HEK293 (cell line): ENCODE data around the gene ADAM17.
A peak's percentile ranks its signal among the peaks of the same experiment; 100 is the strongest.
"Not testable (repeated sequence)": the region's sequence is repeated elsewhere in the genome, so short reads cannot be mapped to it uniquely, and the experiment has no call there.

Experiments used
- CTCF ChIA-PET: fragments of 350-600 bp; formaldehyde crosslinking; extraction: SDS; loops from one replicate; lab custom pipeline; 2021; ENCODE audit warnings: antibody characterized with exemption; lab: Yijun Ruan, JAX
- POLR2A ChIA-PET: fragments of 300-600 bp; formaldehyde crosslinking; extraction: SDS; loops from one replicate; lab custom pipeline; 2020; ENCODE audit warnings: antibody characterized with exemption, inconsistent platforms; lab: Yijun Ruan, JAX
- H3K27ac ChIP-seq: fragments of 200-500 bp; sonication (Bioruptor generic); 2 replicates; pipeline ENCODE4 v1.5.1; 2014; ENCODE audit warnings: low read depth, low read length, control low read depth, inconsistent platforms; ENCODE audit errors: extremely low read depth
- H3K36me3 ChIP-seq, 2 experiments: fragments of 200-500 bp in 1 of 2; sonication (Bioruptor generic) in 1 of 2; 1 replicate in 1 of 2; 2 replicates in 1 of 2; pipeline ENCODE4 v1.5.1; 2014 to 2017; ENCODE audit warnings: inconsistent platforms in 2 of 2, low read length in 2 of 2; ENCODE audit not compliant: control insufficient read depth in 2 of 2, insufficient read depth in 1 of 2
- H3K4me1 ChIP-seq: fragments of 200-500 bp; sonication (Bioruptor generic); 2 replicates; pipeline ENCODE4 v1.5.1; 2014; ENCODE audit warnings: mild to moderate bottlenecking, low read length, inconsistent platforms; ENCODE audit not compliant: control insufficient read depth, insufficient read depth
- H3K4me3 ChIP-seq: 2 replicates; pipeline ENCODE4 v1.5.1; 2011; ENCODE audit warnings: low read depth, mild to moderate bottlenecking, control low read depth, low read length, moderate library complexity
- H3K9me3 ChIP-seq: fragments of 200-500 bp; sonication (Bioruptor generic); 2 replicates; pipeline ENCODE4 v1.5.1; 2014; ENCODE audit warnings: low read depth, low read length, inconsistent platforms; ENCODE audit not compliant: control insufficient read depth, insufficient read depth
- OSR2 ChIP-seq: fragments of 450-650 bp; formaldehyde crosslinking; IDR thresholded peaks from 2 replicates; pipeline ENCODE4 v1.5.1; 2016; ENCODE audit warnings: missing biosample characterization, missing genetic modification characterization
- PRDM1 ChIP-seq: fragments of 450-650 bp; formaldehyde crosslinking; IDR thresholded peaks from 2 replicates; pipeline ENCODE4; 2016; ENCODE audit warnings: missing biosample characterization, missing genetic modification characterization
- REPIN1 ChIP-seq: fragments of 450-650 bp; formaldehyde crosslinking; IDR thresholded peaks from 2 replicates; pipeline ENCODE4 v1.5.1; 2017; ENCODE audit warnings: missing biosample characterization, missing genetic modification characterization, low read depth
- SP3 ChIP-seq: fragments of 450-650 bp; formaldehyde crosslinking; IDR thresholded peaks from 2 replicates; pipeline ENCODE4 v1.5.1; 2016; ENCODE audit warnings: missing biosample characterization, missing genetic modification characterization
- ZEB2 ChIP-seq: fragments of 450-650 bp; formaldehyde crosslinking; IDR thresholded peaks from 2 replicates; pipeline ENCODE4 v1.5.1; 2016; ENCODE audit warnings: missing biosample characterization, missing genetic modification characterization
- ZFHX2 ChIP-seq: fragments of 450-650 bp; formaldehyde crosslinking; conservative IDR thresholded peaks from 2 replicates; pipeline ENCODE4 v1.5.1; 2016; ENCODE audit warnings: missing biosample characterization, missing genetic modification characterization
- ZNF132 ChIP-seq: fragments of 450-650 bp; formaldehyde crosslinking; IDR thresholded peaks from 2 replicates; pipeline ENCODE4 v1.5.1; 2017; ENCODE audit warnings: missing biosample characterization, missing genetic modification characterization, borderline replicate concordance
- ZNF354C ChIP-seq: fragments of 450-650 bp; formaldehyde crosslinking; IDR thresholded peaks from 2 replicates; pipeline ENCODE4 v1.5.1; 2016; ENCODE audit warnings: missing biosample characterization, missing genetic modification characterization, low read depth, borderline replicate concordance
- ZNF366 ChIP-seq: fragments of 450-650 bp; formaldehyde crosslinking; conservative IDR thresholded peaks from 2 replicates; pipeline ENCODE4 v1.5.1; 2016; ENCODE audit warnings: missing biosample characterization, missing genetic modification characterization
- ZNF629 ChIP-seq: fragments of 450-650 bp; formaldehyde crosslinking; IDR thresholded peaks from 2 replicates; pipeline ENCODE4 v1.5.1; 2017; ENCODE audit warnings: missing biosample characterization, missing genetic modification characterization
- ZNF777 ChIP-seq: fragments of 450-650 bp; formaldehyde crosslinking; IDR thresholded peaks from 2 replicates; pipeline ENCODE4 v1.5.1; 2017; ENCODE audit warnings: missing biosample characterization, missing genetic modification characterization, borderline replicate concordance
- TF ChIP-seq, protein P1 (sequence below): fragments of 450-650 bp; formaldehyde crosslinking; IDR thresholded peaks from 2 replicates; pipeline ENCODE4 v1.5.1; 2017; ENCODE audit warnings: missing biosample characterization, missing genetic modification characterization
- TF ChIP-seq, protein P2 (sequence below): fragments of 450-650 bp; formaldehyde crosslinking; IDR thresholded peaks from 2 replicates; pipeline ENCODE4 v1.5.1; 2016; ENCODE audit warnings: missing biosample characterization, missing genetic modification characterization
- TF ChIP-seq, protein P3 (sequence below): fragments of 450-650 bp; formaldehyde crosslinking; IDR thresholded peaks from 2 replicates; pipeline ENCODE4 v1.5.1; 2016; ENCODE audit warnings: missing biosample characterization, missing genetic modification characterization, low read depth
- TF ChIP-seq, protein P4 (sequence below): fragments of 450-650 bp; formaldehyde crosslinking; IDR thresholded peaks from 2 replicates; pipeline ENCODE4 v1.5.1; 2016; ENCODE audit warnings: missing biosample characterization, missing genetic modification characterization
- TF ChIP-seq, protein P5 (sequence below): fragments of 450-650 bp; formaldehyde crosslinking; IDR thresholded peaks from 2 replicates; pipeline ENCODE4 v1.5.1; 2016; ENCODE audit warnings: missing biosample characterization, missing genetic modification characterization, borderline replicate concordance

ADAM17 gene

DNA sequence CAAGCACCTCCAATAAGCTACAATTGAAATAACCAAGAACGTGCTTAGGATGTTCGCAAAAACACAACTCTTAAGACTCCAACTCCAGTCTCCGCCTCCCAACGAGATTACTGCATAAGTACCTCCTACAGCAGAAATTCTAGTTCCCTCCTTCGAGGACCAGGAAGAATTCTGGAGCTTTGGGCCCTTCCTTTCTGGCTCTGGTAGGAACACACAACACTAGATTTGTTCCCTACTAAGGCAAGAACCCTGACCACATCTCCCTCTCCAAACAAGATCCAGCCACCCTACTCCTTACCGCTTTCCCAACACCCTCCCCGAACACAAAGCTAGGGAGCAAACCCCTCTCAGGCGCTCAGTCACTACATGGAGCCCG is 721 bp downstream of the ADAM17 start (continued):
- TF ChIP-seq, protein P1, sequence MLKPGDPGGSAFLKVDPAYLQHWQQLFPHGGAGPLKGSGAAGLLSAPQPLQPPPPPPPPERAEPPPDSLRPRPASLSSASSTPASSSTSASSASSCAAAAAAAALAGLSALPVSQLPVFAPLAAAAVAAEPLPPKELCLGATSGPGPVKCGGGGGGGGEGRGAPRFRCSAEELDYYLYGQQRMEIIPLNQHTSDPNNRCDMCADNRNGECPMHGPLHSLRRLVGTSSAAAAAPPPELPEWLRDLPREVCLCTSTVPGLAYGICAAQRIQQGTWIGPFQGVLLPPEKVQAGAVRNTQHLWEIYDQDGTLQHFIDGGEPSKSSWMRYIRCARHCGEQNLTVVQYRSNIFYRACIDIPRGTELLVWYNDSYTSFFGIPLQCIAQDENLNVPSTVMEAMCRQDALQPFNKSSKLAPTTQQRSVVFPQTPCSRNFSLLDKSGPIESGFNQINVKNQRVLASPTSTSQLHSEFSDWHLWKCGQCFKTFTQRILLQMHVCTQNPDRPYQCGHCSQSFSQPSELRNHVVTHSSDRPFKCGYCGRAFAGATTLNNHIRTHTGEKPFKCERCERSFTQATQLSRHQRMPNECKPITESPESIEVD (tag by site-specific recombination) = no peak
- no peak for TF ChIP-seq OSR2 (tag by site-specific recombination)

DNA sequence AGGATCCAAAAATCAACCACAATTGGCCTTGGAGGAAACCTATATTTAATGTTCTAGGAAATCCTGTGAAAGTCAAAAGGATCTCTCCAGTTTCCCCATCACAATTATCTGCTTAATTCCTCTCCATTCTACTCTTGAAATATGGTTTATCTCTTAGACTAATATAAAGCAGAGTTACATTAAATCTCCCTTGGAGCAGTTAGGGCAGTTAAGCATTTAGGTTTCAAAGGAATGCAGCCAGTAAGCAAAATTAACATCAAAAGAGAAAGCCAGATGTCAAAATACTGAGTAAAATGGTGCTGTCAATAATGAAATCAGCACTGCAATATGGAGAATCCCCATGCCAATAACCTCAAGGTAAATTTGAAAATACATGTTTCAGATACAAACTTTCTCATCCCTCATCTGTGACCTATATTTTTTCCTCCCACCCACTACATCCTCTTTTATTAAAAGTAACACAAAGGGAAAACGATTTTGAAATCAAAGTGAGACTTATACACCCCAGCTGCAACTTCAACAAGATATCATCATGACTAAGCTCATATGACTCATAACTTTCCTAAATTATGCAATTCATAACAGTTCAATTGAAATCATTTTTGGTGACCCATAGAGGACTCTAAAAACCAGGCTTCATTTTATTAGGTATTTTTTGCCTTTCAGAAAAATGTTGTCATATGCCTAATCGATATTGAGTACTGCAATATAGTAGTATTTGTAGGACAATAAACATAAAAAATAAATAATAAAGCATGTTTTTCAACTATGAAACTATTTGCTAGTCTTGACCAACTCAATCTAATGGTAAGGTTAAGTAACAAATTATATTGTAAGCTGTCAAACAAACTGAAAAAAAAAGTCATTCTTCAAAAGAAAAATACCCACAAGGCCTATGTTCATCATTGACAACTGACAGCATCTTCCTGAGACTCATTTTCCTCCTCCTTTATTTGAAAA is 3.1 kb downstream of the ADAM17 start:
- Histone ChIP-seq H3K4me1 (peaks cover 22% of the 10 kb centered on the region), H3K9me3 (no peaks in the 10 kb centered on the region), H3K36me3 (no peaks in the 10 kb centered on the region), H3K27ac (no peak overlapping the region), H3K4me3 (no peak overlapping the region)
- CTCF ChIA-PET = interaction anchor here (0.7 kb wide), 1 partner anchor 68 kb away, joined by 4 read pairs; no protein-coding TSS in a partner anchor
- POLR2A ChIA-PET = no interaction called here
- TF ChIP-seq ZNF366 = peak; percentile 27; the same call in 1 of the 2 replicates
- TF ChIP-seq ZNF629 (tag by site-specific recombination) = 0 out of 2 replicates have a peak, but pooled peaks have one; percentile 25
- peak; percentile 51; the same call in 1 of the 2 replicates for TF ChIP-seq PRDM1 (tag by site-specific recombination)
- no peak for TF ChIP-seq REPIN1 (tag by site-specific recombination)
- TF ChIP-seq ZEB2 = peak; percentile 35; the same call in 1 of the 2 replicates

DNA sequence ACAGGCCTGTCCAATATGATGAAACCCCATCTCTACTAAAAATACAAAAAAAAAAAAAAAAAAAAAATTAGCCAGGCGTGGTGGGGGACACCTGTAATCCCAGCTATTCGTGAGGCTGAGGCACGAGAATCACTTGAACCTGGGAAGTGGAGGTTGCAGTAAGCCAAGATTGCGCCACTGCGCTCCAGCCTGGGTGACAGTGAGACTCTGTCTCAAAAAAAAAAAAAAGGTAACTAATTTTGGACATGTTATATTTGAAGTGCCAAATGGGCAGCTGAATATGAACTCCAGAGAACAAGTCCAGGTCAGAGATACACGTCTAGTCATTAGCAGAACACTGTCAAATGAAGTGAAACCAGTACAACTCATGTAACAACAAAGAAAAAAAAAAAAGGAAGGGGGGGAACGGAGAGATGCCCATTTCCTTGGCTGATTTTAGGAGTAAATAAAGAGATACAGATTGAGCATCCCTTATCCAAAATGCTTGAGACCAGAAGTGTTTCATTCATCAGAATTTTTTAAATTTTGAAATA is 4.7 kb downstream of the ADAM17 start:
- H3K36me3 ChIP-seq, H3K4me3 ChIP-seq, H3K27ac ChIP-seq, H3K9me3 ChIP-seq: not testable (repeated sequence)
- TF ChIP-seq, protein P2, sequence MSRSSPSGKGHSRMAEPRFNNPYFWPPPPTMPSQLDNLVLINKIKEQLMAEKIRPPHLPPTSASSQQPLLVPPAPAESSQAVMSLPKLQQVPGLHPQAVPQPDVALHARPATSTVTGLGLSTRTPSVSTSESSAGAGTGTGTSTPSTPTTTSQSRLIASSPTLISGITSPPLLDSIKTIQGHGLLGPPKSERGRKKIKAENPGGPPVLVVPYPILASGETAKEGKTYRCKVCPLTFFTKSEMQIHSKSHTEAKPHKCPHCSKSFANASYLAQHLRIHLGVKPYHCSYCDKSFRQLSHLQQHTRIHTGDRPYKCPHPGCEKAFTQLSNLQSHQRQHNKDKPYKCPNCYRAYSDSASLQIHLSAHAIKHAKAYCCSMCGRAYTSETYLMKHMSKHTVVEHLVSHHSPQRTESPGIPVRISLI (tag by site-specific recombination) = peak; percentile 41
- POLR2A ChIA-PET = interaction anchor here (0.7 kb wide), 1 partner anchor 51 kb away, joined by 4 read pairs; no protein-coding TSS in a partner anchor
- H3K4me1 ChIP-seq = peaks cover 24% of the 10 kb centered on the region
- CTCF ChIA-PET = interaction anchor here (0.6 kb wide), 1 partner anchor 21 kb away, joined by 4 read pairs; no protein-coding TSS in a partner anchor

DNA sequence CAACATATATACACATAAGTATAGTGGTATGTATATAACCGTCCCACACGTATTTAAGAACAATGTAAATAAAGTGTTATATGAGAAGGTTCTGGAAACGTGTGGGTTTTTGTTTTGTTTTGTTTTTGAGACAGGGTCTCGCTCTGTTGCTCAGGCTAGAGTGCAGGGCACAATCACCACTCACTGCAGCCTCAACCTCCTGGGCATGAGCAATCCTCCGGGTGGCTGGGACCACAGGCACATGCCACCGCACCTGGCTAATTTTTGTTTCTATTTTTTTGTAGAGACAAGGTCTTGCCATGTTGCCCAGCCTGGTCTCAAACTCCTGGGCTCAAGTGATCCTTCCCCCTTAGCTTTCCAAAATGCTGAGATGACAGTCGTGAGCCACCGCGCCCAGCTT is 6.2 kb downstream of the ADAM17 start:
- no peaks in the 10 kb centered on the region for H3K9me3 ChIP-seq
- no peak overlapping the region for H3K4me3 ChIP-seq
- H3K27ac ChIP-seq = no peak overlapping the region
- no peaks in the 10 kb centered on the region for H3K36me3 ChIP-seq
- CTCF ChIA-PET = interaction anchor here (0.6 kb wide), 1 partner anchor 356 kb away, joined by 3 read pairs; no protein-coding TSS in a partner anchor
- POLR2A ChIA-PET = no interaction called here
- H3K4me1 ChIP-seq = peaks cover 22% of the 10 kb centered on the region
- TF ChIP-seq, protein P3, sequence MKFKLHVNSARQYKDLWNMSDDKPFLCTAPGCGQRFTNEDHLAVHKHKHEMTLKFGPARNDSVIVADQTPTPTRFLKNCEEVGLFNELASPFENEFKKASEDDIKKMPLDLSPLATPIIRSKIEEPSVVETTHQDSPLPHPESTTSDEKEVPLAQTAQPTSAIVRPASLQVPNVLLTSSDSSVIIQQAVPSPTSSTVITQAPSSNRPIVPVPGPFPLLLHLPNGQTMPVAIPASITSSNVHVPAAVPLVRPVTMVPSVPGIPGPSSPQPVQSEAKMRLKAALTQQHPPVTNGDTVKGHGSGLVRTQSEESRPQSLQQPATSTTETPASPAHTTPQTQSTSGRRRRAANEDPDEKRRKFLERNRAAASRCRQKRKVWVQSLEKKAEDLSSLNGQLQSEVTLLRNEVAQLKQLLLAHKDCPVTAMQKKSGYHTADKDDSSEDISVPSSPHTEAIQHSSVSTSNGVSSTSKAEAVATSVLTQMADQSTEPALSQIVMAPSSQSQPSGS (tag by site-specific recombination) = no peak
- TF ChIP-seq ZFHX2 (tag by site-specific recombination) (no peak), ZNF777 (tag by site-specific recombination) (no peak), ZNF354C (tag by site-specific recombination) (no peak), SP3 (tag by site-specific recombination) (no peak), ZNF132 (tag by site-specific recombination) (no peak)
- TF ChIP-seq, protein P4, sequence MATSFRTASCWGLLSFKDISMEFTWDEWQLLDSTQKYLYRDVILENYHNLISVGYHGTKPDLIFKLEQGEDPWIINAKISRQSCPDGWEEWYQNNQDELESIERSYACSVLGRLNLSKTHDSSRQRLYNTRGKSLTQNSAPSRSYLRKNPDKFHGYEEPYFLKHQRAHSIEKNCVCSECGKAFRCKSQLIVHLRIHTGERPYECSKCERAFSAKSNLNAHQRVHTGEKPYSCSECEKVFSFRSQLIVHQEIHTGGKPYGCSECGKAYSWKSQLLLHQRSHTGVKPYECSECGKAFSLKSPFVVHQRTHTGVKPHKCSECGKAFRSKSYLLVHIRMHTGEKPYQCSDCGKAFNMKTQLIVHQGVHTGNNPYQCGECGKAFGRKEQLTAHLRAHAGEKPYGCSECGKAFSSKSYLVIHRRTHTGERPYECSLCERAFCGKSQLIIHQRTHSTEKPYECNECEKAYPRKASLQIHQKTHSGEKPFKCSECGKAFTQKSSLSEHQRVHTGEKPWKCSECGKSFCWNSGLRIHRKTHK (tag by site-specific recombination) = no peak
- TF ChIP-seq, protein P5, sequence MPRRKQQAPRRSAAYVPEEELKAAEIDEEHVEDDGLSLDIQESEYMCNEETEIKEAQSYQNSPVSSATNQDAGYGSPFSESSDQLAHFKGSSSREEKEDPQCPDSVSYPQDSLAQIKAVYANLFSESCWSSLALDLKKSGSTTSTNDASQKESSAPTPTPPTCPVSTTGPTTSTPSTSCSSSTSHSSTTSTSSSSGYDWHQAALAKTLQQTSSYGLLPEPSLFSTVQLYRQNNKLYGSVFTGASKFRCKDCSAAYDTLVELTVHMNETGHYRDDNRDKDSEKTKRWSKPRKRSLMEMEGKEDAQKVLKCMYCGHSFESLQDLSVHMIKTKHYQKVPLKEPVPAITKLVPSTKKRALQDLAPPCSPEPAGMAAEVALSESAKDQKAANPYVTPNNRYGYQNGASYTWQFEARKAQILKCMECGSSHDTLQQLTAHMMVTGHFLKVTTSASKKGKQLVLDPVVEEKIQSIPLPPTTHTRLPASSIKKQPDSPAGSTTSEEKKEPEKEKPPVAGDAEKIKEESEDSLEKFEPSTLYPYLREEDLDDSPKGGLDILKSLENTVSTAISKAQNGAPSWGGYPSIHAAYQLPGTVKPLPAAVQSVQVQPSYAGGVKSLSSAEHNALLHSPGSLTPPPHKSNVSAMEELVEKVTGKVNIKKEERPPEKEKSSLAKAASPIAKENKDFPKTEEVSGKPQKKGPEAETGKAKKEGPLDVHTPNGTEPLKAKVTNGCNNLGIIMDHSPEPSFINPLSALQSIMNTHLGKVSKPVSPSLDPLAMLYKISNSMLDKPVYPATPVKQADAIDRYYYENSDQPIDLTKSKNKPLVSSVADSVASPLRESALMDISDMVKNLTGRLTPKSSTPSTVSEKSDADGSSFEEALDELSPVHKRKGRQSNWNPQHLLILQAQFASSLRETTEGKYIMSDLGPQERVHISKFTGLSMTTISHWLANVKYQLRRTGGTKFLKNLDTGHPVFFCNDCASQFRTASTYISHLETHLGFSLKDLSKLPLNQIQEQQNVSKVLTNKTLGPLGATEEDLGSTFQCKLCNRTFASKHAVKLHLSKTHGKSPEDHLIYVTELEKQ = no peak
